GM18907 (cell line): Measurements from ENCODE around the gene OPRL1.

Source experiments
- ATAC-seq: cut with Tn5 transposase; IDR thresholded peaks from one replicate; pipeline ENCODE4 v1.9.1; 2021; ENCODE audit warnings: mild to moderate bottlenecking, moderate library complexity; ENCODE audit not compliant: unreplicated experiment

The OPRL1 gene

DNA sequence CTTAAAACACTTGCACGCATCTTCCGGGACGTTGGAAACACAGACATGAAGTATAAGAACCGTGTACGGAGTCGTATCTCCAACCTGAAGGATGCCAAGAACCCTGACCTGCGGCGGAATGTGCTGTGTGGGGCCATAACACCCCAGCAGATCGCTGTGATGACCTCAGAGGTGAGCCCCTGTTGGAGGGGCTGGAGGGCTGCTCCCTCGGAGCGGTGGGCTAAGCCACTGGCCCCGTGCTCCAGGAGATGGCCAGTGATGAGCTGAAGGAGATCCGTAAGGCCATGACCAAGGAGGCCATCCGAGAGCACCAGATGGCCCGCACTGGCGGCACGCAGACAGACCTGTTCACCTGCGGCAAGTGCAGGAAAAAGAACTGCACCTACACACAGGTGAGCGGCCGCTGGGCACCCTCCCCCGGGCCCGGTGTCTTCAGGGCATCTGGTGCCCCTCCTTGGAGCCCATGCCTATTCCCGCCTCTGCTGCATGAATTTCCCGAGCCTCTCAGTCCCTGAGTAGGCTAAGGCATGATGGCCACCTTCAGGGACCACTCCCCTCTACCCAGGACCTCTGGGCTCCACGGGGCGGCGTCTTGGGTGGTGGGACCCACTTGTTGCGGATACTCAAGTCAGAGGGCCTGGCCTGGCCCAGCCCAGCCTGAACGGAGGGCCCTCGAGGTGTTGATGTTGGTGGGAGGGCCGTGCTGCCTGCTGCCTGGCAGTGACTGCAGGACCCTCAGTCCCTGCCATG is 9.5 kb upstream of the OPRL1 start:
- ATAC-seq, result no peak

DNA sequence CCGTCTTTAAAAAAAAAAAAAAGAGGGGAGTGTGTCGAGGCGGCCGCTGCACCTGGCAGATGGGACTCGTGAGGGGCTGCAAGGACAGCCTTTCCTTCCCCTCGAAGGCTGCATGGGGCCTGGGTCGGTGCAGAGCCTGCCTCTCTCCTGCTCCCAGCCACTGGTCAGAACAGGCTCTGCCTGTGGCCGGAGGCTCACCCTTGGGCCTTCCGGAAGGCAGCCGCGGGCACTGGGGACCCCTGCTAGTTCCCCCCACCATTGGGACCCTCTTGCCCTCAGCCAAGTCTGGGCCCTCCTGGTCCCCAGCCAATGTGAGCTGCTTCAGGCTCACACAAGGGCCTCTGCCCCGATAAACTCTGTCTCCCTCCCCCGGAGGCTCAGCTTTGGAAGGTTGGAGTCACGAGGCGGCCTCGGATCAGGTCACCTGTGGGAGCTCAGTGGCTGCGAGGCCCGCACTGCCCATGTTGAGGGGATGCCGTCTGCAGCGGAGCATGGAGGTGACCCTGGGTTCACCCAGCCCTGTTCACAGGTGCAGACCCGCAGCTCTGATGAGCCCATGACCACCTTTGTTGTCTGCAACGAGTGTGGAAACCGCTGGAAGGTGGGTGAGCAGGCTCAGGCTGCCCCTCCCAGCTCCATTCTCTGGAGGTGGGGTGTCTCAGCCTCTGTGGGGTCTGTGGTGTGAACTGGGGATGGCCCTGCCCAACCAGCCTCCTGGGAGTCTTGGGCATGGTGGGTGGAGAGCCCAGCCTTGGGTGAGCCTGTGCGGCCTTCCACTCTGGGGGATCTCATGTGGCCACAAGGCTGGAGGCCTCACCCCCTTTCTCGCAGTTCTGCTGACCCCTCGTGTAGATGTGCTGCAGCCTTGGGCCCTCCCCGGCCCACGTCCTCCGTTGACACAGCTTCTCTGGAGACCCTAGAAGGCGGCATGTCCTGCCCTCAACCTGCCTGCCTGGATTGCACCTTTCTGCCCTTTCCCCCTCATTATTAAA is 8.2 kb upstream of the OPRL1 start:
- ATAC-seq, result no peak

DNA sequence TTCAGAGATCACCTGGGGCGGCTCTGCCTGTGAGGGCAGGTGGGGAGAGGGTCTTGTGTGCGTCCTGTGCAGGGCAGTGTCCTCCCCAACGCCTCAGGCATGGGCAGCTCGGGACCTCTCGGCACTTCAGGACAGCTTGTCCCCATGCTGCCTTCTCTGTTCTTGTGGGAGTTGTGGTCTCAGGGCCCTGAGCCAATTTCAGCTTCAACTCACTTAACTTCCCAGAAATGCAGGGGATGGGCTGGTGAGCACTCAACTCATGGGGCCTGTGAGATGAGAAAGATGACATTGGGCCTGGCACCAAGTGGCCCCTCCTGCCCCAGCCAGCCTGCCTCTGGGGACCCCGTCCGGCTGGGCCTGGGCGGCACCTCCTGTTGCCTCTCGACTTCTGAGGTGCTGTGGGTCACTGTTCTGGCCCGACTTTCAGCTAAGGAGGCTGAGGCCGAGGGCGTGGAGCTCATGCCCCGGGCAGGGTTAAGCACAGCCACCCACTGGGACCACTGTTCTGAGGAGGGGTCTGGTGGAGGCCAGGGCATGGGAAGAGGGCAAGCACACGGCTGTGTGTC is 7.3 kb upstream of the OPRL1 start:
- no peak for ATAC-seq

DNA sequence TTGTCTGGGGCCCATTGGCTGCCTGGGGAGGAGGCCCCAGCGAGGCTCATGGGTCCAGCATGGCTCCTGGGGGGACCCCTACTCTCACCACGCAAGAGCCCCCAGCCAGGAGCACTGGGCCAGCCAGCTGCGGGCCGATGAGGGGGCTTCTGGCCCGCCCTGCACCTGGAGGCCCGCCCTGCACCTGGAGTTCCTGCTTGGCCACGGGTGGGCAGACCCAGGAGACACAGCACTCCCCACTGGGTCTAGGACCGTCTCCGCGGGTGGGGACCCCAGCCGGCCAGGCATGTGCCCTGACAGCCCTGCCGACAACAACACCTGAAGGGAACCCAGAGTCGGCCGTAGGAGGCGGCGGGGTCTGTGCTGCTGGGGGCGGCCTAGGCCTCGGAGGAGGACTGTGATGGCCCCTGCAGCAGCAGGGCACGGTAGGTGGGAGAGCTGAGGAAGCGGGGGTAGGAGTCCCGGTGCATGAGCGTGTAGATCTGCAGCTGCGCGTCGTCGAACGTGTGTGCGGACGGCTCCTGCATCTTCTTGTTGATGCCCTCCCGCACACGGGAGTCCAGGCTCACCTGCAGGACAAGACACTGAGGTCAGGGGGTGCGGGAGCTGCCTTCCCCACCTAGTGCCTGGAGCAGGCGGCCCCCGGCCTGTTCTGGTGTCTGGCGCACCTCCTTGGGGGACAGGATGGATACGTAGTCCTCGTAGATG is 6.3 kb upstream of the OPRL1 start:
- no peak for ATAC-seq

DNA sequence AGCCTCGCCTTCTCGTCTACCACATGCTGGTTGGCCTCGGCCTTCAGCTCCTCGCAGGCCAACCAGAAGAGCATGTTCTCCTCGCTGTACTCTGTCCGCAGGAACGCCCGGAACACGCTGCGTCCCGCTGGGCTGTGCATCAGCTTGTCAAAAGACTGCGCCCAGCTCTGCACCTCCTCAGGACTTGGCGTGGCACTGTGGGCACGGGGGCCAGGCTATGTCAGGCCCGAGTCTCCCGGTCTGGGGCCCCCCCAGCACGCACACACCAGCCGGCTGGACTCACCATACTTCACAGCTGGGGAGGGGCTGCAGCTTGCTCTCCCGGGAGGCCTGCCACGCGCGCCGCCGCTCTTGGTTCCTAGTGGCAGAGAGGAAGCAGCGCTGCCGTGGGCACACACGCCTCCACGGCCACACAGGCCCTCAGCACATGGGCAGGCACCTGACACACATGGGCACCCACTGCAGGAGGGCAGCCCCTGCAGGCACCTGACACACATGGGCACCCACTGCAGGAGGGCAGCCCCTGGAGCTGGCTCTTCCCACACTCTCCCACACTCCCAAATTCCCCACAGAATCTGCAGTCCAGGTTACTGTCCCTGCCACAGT is 5.6 kb upstream of the OPRL1 start:
- ATAC-seq, result no peak

DNA sequence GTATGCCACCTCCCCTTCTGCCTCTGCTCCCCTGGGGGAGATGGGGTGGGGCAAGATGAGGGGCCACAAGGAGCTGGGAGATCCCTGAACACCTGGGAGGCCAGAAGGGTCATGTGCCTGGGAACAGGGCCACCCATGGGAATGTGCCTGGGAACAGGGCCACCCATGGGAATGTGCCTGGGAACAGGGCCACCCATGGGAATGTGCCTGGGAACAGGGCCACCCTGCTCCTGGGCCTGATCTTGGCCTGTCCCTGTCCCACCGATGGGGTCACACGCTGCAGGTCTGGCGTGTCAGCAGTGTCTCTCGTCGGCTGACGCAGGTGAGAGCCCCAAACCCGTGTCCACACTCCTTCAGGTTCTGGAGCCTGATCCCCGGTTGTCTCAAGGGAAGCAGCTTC is 4.9 kb upstream of the OPRL1 start:
- no peak for ATAC-seq

DNA sequence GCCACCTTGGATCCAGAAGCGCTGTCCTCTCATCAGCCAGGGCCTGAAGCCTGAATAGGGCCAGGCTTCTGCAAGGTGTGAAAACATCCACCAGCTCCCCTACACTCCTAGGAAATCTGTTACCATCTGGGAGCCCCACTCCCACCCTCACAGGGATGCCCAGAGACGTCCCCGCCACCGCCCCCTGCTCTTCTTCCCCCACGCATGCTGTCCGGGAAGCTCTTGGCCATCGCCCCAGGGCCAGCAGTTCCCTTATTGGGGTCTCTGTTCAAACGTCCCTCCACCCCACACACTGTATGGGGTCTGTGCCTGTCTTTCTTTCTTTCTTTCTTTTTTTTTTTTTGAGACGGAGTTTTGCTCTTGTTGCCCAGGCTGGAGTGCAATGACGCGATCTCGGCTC is 4.3 kb upstream of the OPRL1 start:
- no peak for ATAC-seq

DNA sequence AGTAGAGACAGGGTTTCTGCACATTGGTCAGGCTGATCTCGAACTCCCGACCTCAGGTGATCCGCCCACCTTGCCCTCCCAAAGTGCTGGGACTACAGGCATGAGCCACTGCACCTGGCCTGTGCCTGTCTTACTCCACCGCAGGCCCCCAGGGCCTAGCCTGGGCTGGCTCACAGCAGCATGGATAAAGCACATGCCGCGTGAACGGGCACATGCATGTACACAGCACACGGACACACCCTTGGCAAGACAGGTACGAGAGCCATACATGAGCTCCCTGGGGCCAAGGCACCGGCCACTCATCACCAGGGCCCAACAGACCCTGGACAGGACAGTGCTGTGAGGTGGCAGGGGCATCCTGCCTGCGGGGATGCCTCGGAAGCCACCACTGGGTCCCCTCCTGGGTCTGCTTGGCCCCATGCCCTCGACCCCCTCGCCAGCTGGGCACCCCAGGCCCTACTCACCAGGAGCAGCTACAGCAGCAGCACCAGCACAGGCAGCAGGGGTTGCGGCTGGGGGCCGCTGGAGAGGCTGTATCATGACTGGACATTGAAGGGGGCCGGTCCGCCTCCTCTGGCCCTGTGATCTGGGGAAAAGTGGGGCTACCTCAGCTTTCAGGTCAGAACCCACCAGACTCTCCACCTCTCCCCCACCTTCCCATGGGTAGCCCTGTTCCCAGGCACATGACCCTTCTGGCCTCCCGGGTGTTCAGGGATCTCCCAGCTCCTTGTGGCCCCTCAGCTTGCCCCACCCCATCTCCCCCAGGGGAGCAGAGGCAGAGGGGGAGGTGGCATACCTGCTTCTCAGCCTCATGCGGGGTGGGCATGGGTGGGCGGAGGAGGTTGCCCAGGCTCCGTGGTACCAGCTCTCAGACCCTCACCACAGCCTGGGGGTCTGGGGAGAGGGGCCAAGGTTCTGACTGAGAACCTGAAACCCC is 3.6 kb upstream of the OPRL1 start:
- no peak for ATAC-seq

DNA sequence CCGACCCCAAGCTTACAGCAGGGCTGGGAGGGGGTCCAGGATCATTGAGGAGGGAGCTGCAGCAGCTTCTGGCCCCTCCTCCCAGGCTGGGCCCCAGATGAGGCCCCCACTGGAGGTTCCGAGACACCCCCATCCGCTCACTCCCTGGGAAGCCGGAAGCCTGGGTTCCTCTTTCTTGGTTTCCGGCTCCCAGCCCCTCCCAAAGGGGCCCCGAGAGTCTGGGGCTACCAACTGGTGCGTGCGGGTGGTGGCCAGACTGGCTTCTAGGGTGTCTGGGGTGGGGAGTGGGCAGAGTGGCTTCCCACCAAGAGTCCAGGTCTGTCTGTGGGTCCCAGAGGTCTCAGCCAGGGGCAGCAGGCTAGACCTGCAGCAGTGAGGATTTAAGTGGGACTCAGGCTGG is 2.8 kb upstream of the OPRL1 start:
- ATAC-seq, result no peak

DNA sequence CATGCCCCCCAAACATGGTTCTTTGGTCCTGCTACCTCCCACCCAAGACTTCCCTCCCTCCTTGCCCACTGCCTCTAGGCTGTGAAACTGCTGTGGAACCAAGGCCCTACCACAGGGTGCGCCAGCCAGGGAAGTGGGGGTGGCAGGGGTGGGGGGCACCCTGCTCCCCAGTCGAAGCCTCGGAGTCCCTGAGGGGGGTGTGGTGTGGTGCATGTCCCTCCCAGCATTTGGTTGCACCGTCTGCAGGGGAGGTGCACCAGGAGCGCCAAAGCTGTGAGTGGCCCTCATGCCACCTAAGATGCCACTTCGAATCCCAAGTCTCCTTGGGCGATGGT is 2.4 kb upstream of the OPRL1 start:
- ATAC-seq, result peak; percentile 3

DNA sequence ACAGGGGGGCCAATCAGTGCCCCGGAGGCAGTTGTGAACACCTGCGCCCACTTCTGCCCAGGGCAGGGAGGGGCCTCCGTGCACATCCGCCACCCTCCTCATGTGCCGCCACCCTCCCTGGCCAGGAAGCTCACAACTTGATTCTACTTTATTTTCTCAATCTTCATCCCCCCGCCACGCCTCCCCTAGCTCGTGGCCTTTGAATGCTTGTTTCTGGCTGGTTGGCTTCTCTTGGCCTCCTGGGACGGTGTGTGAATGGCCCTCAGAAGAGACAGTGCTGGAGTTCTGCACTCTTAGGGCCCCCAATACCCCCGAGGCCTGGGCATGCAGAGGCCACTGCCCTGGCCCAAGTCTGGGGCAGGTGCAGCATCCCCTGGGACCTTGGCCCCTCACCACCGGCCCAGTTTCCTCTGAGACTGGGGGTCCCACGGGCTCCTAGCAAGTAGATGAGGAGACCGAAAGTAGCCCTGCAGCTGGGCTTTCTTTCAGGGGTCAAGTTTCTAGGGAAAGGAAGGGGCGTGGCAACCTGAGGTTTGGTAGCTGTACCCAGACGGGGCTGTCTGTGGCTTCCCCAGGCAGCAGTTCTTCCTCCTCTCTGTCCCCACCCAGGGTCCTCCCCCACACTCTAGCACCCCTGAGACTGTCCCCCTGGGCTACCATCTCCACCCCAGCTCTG is 1.9 kb upstream of the OPRL1 start:
- peak; percentile 28 for ATAC-seq

DNA sequence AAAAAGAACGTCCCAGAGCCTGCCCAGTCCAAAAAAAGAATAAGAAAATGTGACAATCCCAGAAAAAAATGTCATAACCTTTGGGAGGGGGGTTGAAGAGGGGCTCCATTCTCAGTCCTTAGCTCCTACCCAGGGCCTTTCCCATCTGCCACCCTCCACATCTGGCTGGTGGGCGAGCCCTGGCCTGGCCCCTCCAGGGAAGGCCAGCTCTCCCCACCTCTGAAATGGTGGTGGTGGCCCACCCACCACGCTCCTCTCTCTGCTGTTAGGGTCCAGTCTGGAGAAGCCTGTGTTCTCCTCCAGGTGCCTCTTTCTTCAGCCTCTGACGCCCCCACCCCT is 979 bp upstream of the OPRL1 start:
- ATAC-seq, result no peak

DNA sequence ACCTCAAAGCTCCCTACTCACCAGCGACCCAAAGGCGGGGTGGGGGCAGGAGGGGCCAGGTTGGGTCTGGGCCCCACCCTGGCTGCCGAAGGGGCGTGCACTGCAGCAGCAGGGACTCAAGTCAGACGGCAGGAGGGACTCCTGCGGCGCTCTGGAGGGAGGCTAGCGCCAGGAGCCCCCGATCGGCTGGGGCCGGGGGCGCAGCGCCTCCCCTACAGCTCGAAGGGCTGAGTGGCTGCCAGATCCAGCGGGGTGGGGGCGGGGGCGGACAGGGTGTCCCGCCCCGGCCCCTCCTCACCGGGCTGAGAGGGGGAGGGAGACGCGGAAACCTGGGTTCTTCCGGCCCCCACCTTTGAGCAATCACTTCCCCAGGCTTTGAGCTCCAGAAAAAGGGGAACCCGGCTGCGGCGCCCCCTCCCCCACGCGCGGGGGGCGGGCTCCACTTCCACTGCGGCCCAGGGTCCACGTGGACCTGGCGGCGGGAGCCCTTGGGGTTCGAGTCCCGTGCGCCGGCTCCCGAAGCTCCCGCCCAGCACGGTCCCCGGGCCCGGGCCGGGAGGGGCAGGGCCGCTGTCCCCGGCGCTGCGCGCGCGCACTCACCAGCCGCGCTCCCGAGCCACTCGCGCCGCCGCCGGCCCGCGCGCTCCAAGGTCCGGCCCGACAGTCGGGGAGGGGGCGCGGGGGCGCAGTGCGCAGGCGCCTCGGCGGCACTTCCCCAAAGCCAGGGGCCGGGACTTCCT is 439 bp upstream of the OPRL1 start, which contains the start of gene RGS19:
Gene RGS19 (minus strand): TSS at position 246 of the 740 bp plus-strand sequence. CDS start 2,632 bp downstream, outside the sequence.
- peak; percentile 36 for ATAC-seq

DNA sequence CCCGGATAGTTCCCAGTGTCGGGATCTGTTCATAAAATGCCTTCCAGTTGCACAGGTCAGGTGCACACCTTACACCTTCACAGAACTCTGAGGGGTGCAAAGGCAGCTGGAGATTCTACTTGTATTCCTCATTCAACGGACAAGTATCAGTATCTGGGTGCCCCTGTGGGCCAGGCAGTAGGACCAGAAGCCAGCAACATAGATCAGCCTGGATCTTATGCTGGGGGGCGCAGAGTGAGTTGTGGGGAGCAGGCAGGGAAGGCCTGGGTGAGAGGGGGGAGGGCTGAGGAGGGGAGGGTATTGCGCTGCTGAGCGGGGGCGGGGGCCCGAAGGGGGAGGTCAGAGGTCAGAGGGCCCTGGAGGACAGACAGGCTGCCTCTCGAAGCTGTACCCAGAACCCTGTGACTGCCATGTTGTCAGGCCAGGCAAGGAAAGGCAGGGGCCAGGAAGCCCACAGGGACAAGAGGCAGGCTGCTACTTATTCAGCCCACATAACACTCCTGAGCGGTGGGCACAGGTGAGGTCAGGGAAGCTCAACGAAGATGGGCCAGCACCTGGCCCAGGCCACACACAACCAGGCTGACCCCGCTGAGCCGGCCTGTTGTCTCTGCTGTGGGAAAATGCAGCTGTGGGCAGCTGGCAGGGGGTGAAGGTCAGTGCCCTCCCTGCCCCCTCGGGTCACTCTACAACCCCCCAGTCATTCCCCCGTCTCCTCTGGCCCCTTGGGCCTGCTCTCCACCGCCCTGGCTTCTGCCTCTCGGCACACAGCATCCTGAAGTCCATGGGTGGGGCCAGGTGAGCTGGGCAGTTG is 1.1 kb downstream of the OPRL1 start:
- ATAC-seq, result no peak

DNA sequence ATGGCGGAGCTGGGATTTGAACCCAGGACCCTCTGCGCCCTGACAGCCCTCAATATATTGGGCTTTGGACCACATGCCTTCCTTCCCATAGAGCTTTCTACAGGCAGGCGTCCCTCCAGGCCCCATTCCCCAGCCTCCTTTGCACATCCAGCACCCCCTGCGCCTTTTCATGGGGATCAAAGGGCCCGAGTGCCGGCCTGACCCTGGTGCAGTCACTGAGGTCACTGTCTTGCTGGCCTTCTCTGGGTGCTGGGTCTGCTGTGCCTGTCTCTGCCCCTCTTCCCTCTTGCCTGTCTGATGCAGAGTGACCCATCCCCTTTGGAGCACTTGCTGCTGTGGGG is 1.7 kb downstream of the OPRL1 start:
- no peak for ATAC-seq

DNA sequence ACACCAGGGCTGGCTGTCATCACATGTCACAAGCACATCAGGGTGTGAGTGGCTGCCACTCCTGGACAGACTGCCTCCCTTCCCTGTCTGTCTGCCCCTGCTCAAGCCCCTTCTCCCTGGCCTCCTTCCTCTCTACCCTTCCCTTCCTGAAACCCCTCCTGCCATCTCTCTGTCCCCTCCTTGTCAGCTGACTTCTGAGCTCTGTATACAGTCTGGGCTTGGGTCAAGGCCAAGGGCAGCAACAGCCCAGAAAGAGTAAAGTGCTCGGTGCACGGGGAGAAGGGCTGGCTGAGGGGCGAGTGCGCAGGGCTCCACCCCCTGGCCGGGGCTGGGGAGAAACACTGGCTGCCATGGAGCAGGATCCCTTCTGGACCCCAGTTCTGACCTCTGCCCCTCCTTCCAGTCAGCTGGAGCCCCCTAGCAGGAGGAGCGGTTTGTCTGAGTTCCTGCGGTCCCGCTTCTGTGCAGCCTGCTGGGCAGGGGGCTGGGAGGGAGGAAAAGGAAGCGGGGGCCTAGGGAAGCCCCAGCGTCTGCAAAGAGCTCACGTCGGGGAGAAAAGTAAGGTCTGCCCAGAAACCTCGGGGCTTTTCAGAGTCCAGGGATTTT is 2.3 kb downstream of the OPRL1 start:
- no peak for ATAC-seq

DNA sequence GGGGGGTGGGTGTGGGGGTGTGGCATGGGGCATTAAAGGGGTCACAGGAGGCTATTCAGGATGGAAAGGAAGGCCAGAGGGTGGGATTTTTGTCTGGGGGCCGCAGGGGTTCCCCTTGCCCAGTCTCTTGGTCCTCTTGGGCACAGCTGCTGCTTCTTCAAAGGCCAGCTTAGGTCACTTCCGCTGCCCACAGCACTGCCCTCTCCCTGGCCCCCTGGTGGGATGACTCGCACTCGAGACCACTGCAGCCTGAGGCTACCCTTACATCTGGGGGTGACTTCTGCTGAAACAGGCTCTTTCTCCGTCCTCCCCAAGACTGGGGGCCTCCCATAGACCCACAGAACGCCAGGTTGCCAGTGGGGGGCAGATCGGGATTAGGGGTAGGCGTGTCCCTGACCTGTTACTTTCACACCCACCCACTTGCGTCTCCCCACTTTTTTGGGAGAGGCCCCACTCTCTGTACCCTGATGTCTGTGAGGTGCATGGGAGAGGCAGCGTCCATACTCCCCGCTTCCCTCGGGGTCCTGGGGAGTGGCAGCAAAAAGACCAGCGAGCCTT is 3.0 kb downstream of the OPRL1 start:
- no peak for ATAC-seq
